ENCODE results near the gene TIGD6. TPM values are rescaled to one million over a fixed set of nuclear protein-coding genes. Genes with fewer than 3 reads are reported as not detected.

TIGD6 gene
- total and polyA plus RNA-seq, 8 donors = 1.5 to 3.6 (median 2.2) TPM

DNA sequence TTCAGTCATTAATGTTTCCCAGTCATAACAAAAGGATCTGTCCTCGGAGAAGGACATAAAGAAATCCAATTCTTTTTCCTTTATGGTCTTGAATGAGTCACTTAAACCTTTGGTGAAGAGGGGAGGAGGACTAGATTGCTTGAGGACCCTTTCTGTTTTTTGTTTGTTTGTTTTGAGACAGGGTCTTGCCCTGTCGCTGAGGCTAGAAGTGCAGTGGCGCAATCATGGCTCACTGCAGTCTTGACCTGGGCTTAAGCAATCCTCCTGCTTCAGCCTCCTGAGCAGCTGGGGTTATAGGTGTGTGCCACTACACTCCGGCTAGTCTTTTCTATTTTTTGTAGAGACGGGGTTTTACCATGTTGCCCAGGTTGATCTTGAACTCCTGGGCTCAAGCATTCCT, 12.3 kb downstream of the TIGD6 start:
- H3K36me3 ChIP-seq = no peaks in the 10 kb centered on the region
- no peak for TF ChIP-seq CTCF (IDR thresholded peaks at IDR 0.05)
- no peak for DNase-seq
- H3K9me3 ChIP-seq = no peaks in the 10 kb centered on the region
- no peaks in the 10 kb centered on the region for H3K27me3 ChIP-seq
- H3K4me3 ChIP-seq = no peak overlapping the region
- 86% methylated on average over 5 of the region's 5 CpGs for WGBS, 2 donors
- no peak for FAIRE-seq
- H3K4me1 ChIP-seq = no peaks in the 10 kb centered on the region
- intact Hi-C loops (cut with DNase I) = loop anchor here in 1 of 3 donors (10.0 kb wide), 1 partner anchor 143 kb away; no protein-coding TSS in a partner anchor
- ATAC-seq = no peak
- no peak overlapping the region for H3K27ac ChIP-seq

- intact Hi-C loops (cut with DNase I) = loop anchor here in 1 of 3 donors (10.0 kb wide), 1 partner anchor 138 kb away; no protein-coding TSS in a partner anchor
- H3K4me1 ChIP-seq = peaks cover 7 to 11% (median 10%) of the 10 kb centered on the region in 3 donors
- H3K9me3 ChIP-seq = no peaks in the 10 kb centered on the region
- no peak for ATAC-seq
- H3K27me3 ChIP-seq = no peaks in the 10 kb centered on the region
- no peak overlapping the region for H3K4me3 ChIP-seq
- no peak overlapping the region for H3K27ac ChIP-seq
- H3K36me3 ChIP-seq = no peaks in the 10 kb centered on the region
- no peak for DNase-seq
- no peak for FAIRE-seq
- no peak for TF ChIP-seq CTCF (IDR thresholded peaks at IDR 0.05)
These were observed 17.9 kb downstream of the TIGD6 start for GRCh38 chr5:149982505-149982904.

GRCh38 chr5:149981206-149981605, 19.2 kb downstream of the TIGD6 start:
- no peaks in the 10 kb centered on the region for H3K27me3 ChIP-seq
- no peaks in the 10 kb centered on the region for H3K9me3 ChIP-seq
- intact Hi-C loops (cut with DNase I) = loop anchor here in 1 of 3 donors (10.0 kb wide), 1 partner anchor 136 kb away; no protein-coding TSS in a partner anchor
- no peak for DNase-seq
- peaks cover 7 to 11% (median 10%) of the 10 kb centered on the region in 3 donors for H3K4me1 ChIP-seq
- TF ChIP-seq CTCF (IDR thresholded peaks at IDR 0.05) = no peak
- no peak for FAIRE-seq
- H3K36me3 ChIP-seq = no peaks in the 10 kb centered on the region
- no peak overlapping the region for H3K4me3 ChIP-seq
- H3K27ac ChIP-seq = peak overlapping the region in 1 of 4 donors; percentile 28
- WGBS, 2 donors = 93 to 97% methylated on average over 3 of the region's 3 CpGs
- ATAC-seq = no peak

- H3K27me3 ChIP-seq = no peaks in the 10 kb centered on the region
- ATAC-seq (peak; percentile 50 to 90 (median 76)), DNase-seq (no peak), FAIRE-seq (no peak)
- no peaks in the 10 kb centered on the region for H3K9me3 ChIP-seq
- WGBS, 2 donors = 8 to 9% methylated on average over 1 of the region's 1 CpG
- TF ChIP-seq CTCF (IDR thresholded peaks at IDR 0.05) = no peak
- H3K4me1 ChIP-seq = peaks cover 7 to 11% (median 10%) of the 10 kb centered on the region in 3 donors
- H3K27ac ChIP-seq = peak overlapping the region in 1 of 4 donors; percentile 40
- intact Hi-C loops (cut with DNase I) = loop anchor here in 1 of 3 donors (10.0 kb wide), 1 partner anchor 135 kb away; no protein-coding TSS in a partner anchor
- no peaks in the 10 kb centered on the region for H3K36me3 ChIP-seq
- no peak overlapping the region for H3K4me3 ChIP-seq
These were observed 20.6 kb downstream of the TIGD6 start for GRCh38 chr5:149979896-149980295.

- ATAC-seq = no peak
- 55 to 56% methylated on average over 2 of the region's 2 CpGs for WGBS, 2 donors
- H3K27me3 ChIP-seq = no peaks in the 10 kb centered on the region
- FAIRE-seq = no peak
- TF ChIP-seq CTCF (IDR thresholded peaks at IDR 0.05) = no peak
- no peak overlapping the region for H3K27ac ChIP-seq
- no peaks in the 10 kb centered on the region for H3K9me3 ChIP-seq
- intact Hi-C loops (cut with DNase I) = no loop called here
- H3K4me3 ChIP-seq = no peak overlapping the region
- H3K4me1 ChIP-seq = peaks cover 5 to 9% (median 7%) of the 10 kb centered on the region in 3 donors
- no peak for DNase-seq
- no peaks in the 10 kb centered on the region for H3K36me3 ChIP-seq
These were observed 25.0 kb downstream of the TIGD6 start for GRCh38 chr5:149975409-149975808.

Measured in pancreas (tissue), 10 donors.